ENCODE data around the gene EHF. TPM values are rescaled to one million over a fixed set of nuclear protein-coding genes. Genes with fewer than 3 reads are reported as not detected.

EHF gene
- total and polyA plus RNA-seq, 12 donors = 0.11 to 6.8 (median 0.76) TPM

- no peaks in the 10 kb centered on the region for H3K27me3 ChIP-seq
- H3K9me3 ChIP-seq (replicated peaks in 1 of 3) = no peaks in the 10 kb centered on the region
- no peaks in the 10 kb centered on the region for H3K4me1 ChIP-seq (replicated peaks in 1 of 2)
- 89 to 100% (median 97%) methylated on average over 1 of the region's 1 CpG for WGBS, 4 donors
- no peak for DNase-seq
- intact Hi-C loops (cut with DNase I) = no loop called here
- no peaks in the 10 kb centered on the region for H3K36me3 ChIP-seq (replicated peaks in 1 of 2)
- H3K27ac ChIP-seq = no peak overlapping the region
- H3K4me3 ChIP-seq = no peak overlapping the region
- TF ChIP-seq POLR2A (IDR thresholded peaks at IDR 0.05) (no peak), CTCF (IDR thresholded peaks at IDR 0.05) (no peak)
These were observed 58.8 kb downstream of the EHF start for GRCh38 chr11:34679681-34680080.

- H3K4me3 ChIP-seq = no peak overlapping the region
- WGBS, 4 donors = 82 to 90% (median 87%) methylated on average over 1 of the region's 1 CpG
- no peaks in the 10 kb centered on the region for H3K4me1 ChIP-seq (replicated peaks in 1 of 2)
- TF ChIP-seq CTCF (IDR thresholded peaks at IDR 0.05) = no peak
- no peak for TF ChIP-seq POLR2A (IDR thresholded peaks at IDR 0.05)
- H3K9me3 ChIP-seq (replicated peaks in 1 of 3) = no peaks in the 10 kb centered on the region
- H3K27ac ChIP-seq = no peak overlapping the region
- H3K36me3 ChIP-seq (replicated peaks in 1 of 2) = no peaks in the 10 kb centered on the region
- intact Hi-C loops (cut with DNase I) = no loop called here
- no peak for DNase-seq
- H3K27me3 ChIP-seq = no peaks in the 10 kb centered on the region
These were observed 59.3 kb downstream of the EHF start for GRCh38 chr11:34680206-34680605.

- no peak for TF ChIP-seq CTCF (IDR thresholded peaks at IDR 0.05)
- no peak for TF ChIP-seq POLR2A (IDR thresholded peaks at IDR 0.05)
- Histone ChIP-seq H3K4me3 (no peak overlapping the region), H3K36me3 (replicated peaks in 1 of 2) (no peaks in the 10 kb centered on the region), H3K27ac (no peak overlapping the region), H3K27me3 (no peaks in the 10 kb centered on the region), H3K4me1 (replicated peaks in 1 of 2) (no peaks in the 10 kb centered on the region), H3K9me3 (replicated peaks in 1 of 3) (no peaks in the 10 kb centered on the region)
- WGBS, 4 donors = 80 to 90% (median 88%) methylated on average over 5 of the region's 5 CpGs
- intact Hi-C loops (cut with DNase I) = no loop called here
- DNase-seq = peak in 5 of 7 donors; percentile 20 to 50 (median 37)
These were observed 60.2 kb downstream of the EHF start for GRCh38 chr11:34680918-34681586.

- Histone ChIP-seq H3K9me3 (replicated peaks in 1 of 3) (no peaks in the 10 kb centered on the region), H3K4me3 (no peak overlapping the region), H3K4me1 (replicated peaks in 1 of 2) (no peaks in the 10 kb centered on the region), H3K27ac (no peak overlapping the region), H3K27me3 (no peaks in the 10 kb centered on the region), H3K36me3 (replicated peaks in 1 of 2) (no peaks in the 10 kb centered on the region)
- DNase-seq = no peak
- no peak for TF ChIP-seq CTCF (IDR thresholded peaks at IDR 0.05)
- TF ChIP-seq POLR2A (IDR thresholded peaks at IDR 0.05) = no peak
- intact Hi-C loops (cut with DNase I) = no loop called here
- 69 to 79% (median 77%) methylated on average over 2 of the region's 2 CpGs for WGBS, 4 donors
These were observed 61.9 kb downstream of the EHF start for GRCh38 chr11:34682825-34683224.
